WTC11 (cell line): ENCODE results near the gene CCDC39.

Source experiments
- CBFB ChIP-seq: sonication (generic); formaldehyde crosslinking; IDR thresholded peaks from 2 replicates; pipeline ENCODE4 v1.8.1; 2022; ENCODE audit warnings: mild to moderate bottlenecking, low read depth, missing genetic modification reagents
- ESRRA ChIP-seq: sonication (generic); formaldehyde crosslinking; IDR thresholded peaks from 2 replicates; pipeline ENCODE4 v1.8.1; 2022; ENCODE audit warnings: mild to moderate bottlenecking, missing genetic modification reagents, borderline replicate concordance

GRCh38 chr3:180617049-180617448, 62.2 kb downstream of the CCDC39 start:
- TF ChIP-seq CBFB (CRISPR knock-in tag) (no peak), ESRRA (no peak)
